ENCODE measurements around the gene RAB2B. TPM values are rescaled to one million over a fixed set of nuclear protein-coding genes. Genes with fewer than 3 reads are reported as not detected.
A peak's percentile ranks its signal among the peaks of the same experiment; 100 is the strongest.
"Not testable (repeated sequence)": the region's sequence is repeated elsewhere in the genome, so short reads cannot be mapped to it uniquely, and the experiment has no call there.

Gene RAB2B
- total RNA-seq, 2 donors from 2014 or later, result 35.3 to 42.6 TPM

GRCh38 chr14:21455592-21455911 lies 21.2 kb downstream of the RAB2B start:
- ATAC-seq, result peak; percentile 5
- peaks cover 2% of the 10 kb centered on the region for H3K36me3 Mint-ChIP-seq (ENCODE audit: low read depth)
- H3K27me3 Mint-ChIP-seq, result no peaks in the 10 kb centered on the region
- H3K9me3 ChIP-seq (ENCODE audit: control insufficient read depth, low read length, poor library complexity, severe bottlenecking), result no peaks in the 10 kb centered on the region
- H3K27ac Mint-ChIP-seq, result peak overlapping the region; percentile 94
- H3K4me1 Mint-ChIP-seq, result peaks cover 20% of the 10 kb centered on the region
- DNase-seq, result no peak
- peak overlapping the region; percentile 95 for H3K4me3 Mint-ChIP-seq

GRCh38 chr14:21454843-21455544 lies 21.8 kb downstream of the RAB2B start:
- Mint-ChIP-seq H3K27ac (peak overlapping the region; percentile 94), H3K4me1 (peaks cover 25% of the 10 kb centered on the region), H3K4me3 (peak overlapping the region; percentile 95), H3K36me3 (ENCODE audit: low read depth) (peaks cover 2% of the 10 kb centered on the region), H3K27me3 (no peaks in the 10 kb centered on the region)
- DNase-seq (no peak), ATAC-seq (peak; percentile 8)
- no peaks in the 10 kb centered on the region for H3K9me3 ChIP-seq (ENCODE audit: control insufficient read depth, low read length, poor library complexity, severe bottlenecking)

GRCh38 chr14:21449899-21450216 lies 26.9 kb downstream of the RAB2B start:
- H3K4me1 Mint-ChIP-seq, result peaks cover 42% of the 10 kb centered on the region
- peak overlapping the region; percentile 45 for H3K4me3 Mint-ChIP-seq
- DNase-seq, result no peak
- peaks cover 4% of the 10 kb centered on the region for H3K36me3 Mint-ChIP-seq (ENCODE audit: low read depth)
- ATAC-seq, result no peak
- no peaks in the 10 kb centered on the region for H3K9me3 ChIP-seq (ENCODE audit: control insufficient read depth, low read length, poor library complexity, severe bottlenecking)
- peak overlapping the region; percentile 63 for H3K27ac Mint-ChIP-seq
- no peaks in the 10 kb centered on the region for H3K27me3 Mint-ChIP-seq

- H3K27ac Mint-ChIP-seq, result peak overlapping the region; percentile 84
- not testable (repeated sequence) for H3K27me3 Mint-ChIP-seq; H3K4me3 Mint-ChIP-seq; H3K36me3 Mint-ChIP-seq (ENCODE audit: low read depth); ATAC-seq; H3K9me3 ChIP-seq (ENCODE audit: control insufficient read depth, low read length, poor library complexity, severe bottlenecking); DNase-seq
- peaks cover 40% of the 10 kb centered on the region for H3K4me1 Mint-ChIP-seq
Observed at GRCh38 chr14:21442657-21443056, 34.1 kb downstream of the RAB2B start.

GRCh38 chr14:21440859-21441258 lies 35.9 kb downstream of the RAB2B start:
- H3K27me3 Mint-ChIP-seq, result no peaks in the 10 kb centered on the region
- H3K9me3 ChIP-seq (ENCODE audit: control insufficient read depth, low read length, poor library complexity, severe bottlenecking), result no peaks in the 10 kb centered on the region
- peaks cover 4% of the 10 kb centered on the region for H3K36me3 Mint-ChIP-seq (ENCODE audit: low read depth)
- H3K4me1 Mint-ChIP-seq, result peaks cover 40% of the 10 kb centered on the region
- H3K4me3 Mint-ChIP-seq, result no peak overlapping the region
- no peak for ATAC-seq
- peak overlapping the region; percentile 81 for H3K27ac Mint-ChIP-seq
- no peak for DNase-seq

GRCh38 chr14:21437063-21437901 lies 39.5 kb downstream of the RAB2B start:
- peak; percentile 99 for ATAC-seq

GRCh38 chr14:21436567-21437062 lies 40.1 kb downstream of the RAB2B start:
- H3K9me3 ChIP-seq (ENCODE audit: control insufficient read depth, low read length, poor library complexity, severe bottlenecking), result no peaks in the 10 kb centered on the region
- DNase-seq (no peak), ATAC-seq (no peak)
- peaks cover 6% of the 10 kb centered on the region for H3K36me3 Mint-ChIP-seq (ENCODE audit: low read depth)
- no peaks in the 10 kb centered on the region for H3K27me3 Mint-ChIP-seq
- H3K27ac Mint-ChIP-seq, result peak overlapping the region; percentile 96
- H3K4me1 Mint-ChIP-seq, result peaks cover 51% of the 10 kb centered on the region
- H3K4me3 Mint-ChIP-seq, result peak overlapping the region; percentile 98

More at GRCh38 chr14:21437063-21437901, 39.5 kb downstream of the RAB2B start:
- H3K27me3 Mint-ChIP-seq, result no peaks in the 10 kb centered on the region
- H3K4me1 Mint-ChIP-seq, result peaks cover 55% of the 10 kb centered on the region
- DNase-seq, result peak; percentile 93 to 99 (median 95)
- no peaks in the 10 kb centered on the region for H3K9me3 ChIP-seq (ENCODE audit: control insufficient read depth, low read length, poor library complexity, severe bottlenecking)
- peak overlapping the region; percentile 96 for H3K27ac Mint-ChIP-seq
- peak overlapping the region; percentile 98 for H3K4me3 Mint-ChIP-seq
- H3K36me3 Mint-ChIP-seq (ENCODE audit: low read depth), result peaks cover 6% of the 10 kb centered on the region

- no peak overlapping the region for H3K27ac Mint-ChIP-seq
- no peak overlapping the region for H3K4me3 Mint-ChIP-seq
- peaks cover 12% of the 10 kb centered on the region for H3K36me3 Mint-ChIP-seq (ENCODE audit: low read depth)
- ATAC-seq (no peak), DNase-seq (no peak)
- H3K27me3 Mint-ChIP-seq, result no peaks in the 10 kb centered on the region
- H3K4me1 Mint-ChIP-seq, result peaks cover 25% of the 10 kb centered on the region
- H3K9me3 ChIP-seq (ENCODE audit: control insufficient read depth, low read length, poor library complexity, severe bottlenecking), result no peaks in the 10 kb centered on the region
Observed at GRCh38 chr14:21431126-21431525, 45.6 kb downstream of the RAB2B start.

- peak overlapping the region; percentile 21 for H3K4me3 Mint-ChIP-seq
- DNase-seq (no peak), ATAC-seq (no peak)
- no peaks in the 10 kb centered on the region for H3K27me3 Mint-ChIP-seq
- H3K9me3 ChIP-seq (ENCODE audit: control insufficient read depth, low read length, poor library complexity, severe bottlenecking), result no peaks in the 10 kb centered on the region
- H3K36me3 Mint-ChIP-seq (ENCODE audit: low read depth), result peaks cover 7% of the 10 kb centered on the region
- peaks cover 11% of the 10 kb centered on the region for H3K4me1 Mint-ChIP-seq
- H3K27ac Mint-ChIP-seq, result no peak overlapping the region
Observed at GRCh38 chr14:21428930-21429329, 47.8 kb downstream of the RAB2B start.

- ATAC-seq (no peak), DNase-seq (no peak)
- H3K27ac Mint-ChIP-seq, result no peak overlapping the region
- H3K4me3 Mint-ChIP-seq, result no peak overlapping the region
- H3K36me3 Mint-ChIP-seq (ENCODE audit: low read depth), result peaks cover 8% of the 10 kb centered on the region
- H3K9me3 ChIP-seq (ENCODE audit: control insufficient read depth, low read length, poor library complexity, severe bottlenecking), result no peaks in the 10 kb centered on the region
- H3K27me3 Mint-ChIP-seq, result no peaks in the 10 kb centered on the region
- peaks cover 2% of the 10 kb centered on the region for H3K4me1 Mint-ChIP-seq
Observed at GRCh38 chr14:21426692-21427091, 50.1 kb downstream of the RAB2B start.

- no peak for ATAC-seq
- Mint-ChIP-seq H3K27ac (peak overlapping the region; percentile 37), H3K4me1 (peaks cover 3% of the 10 kb centered on the region), H3K27me3 (no peaks in the 10 kb centered on the region), H3K36me3 (ENCODE audit: low read depth) (peaks cover 3% of the 10 kb centered on the region), H3K4me3 (no peak overlapping the region)
- DNase-seq, result no peak
- no peaks in the 10 kb centered on the region for H3K9me3 ChIP-seq (ENCODE audit: control insufficient read depth, low read length, poor library complexity, severe bottlenecking)
Observed at GRCh38 chr14:21419528-21419927, 57.2 kb downstream of the RAB2B start.

GRCh38 chr14:21415329-21415728 lies 61.4 kb downstream of the RAB2B start:
- H3K4me3 Mint-ChIP-seq, result no peak overlapping the region
- ATAC-seq, result no peak
- H3K4me1 Mint-ChIP-seq, result peaks cover 3% of the 10 kb centered on the region
- DNase-seq, result no peak
- H3K27ac Mint-ChIP-seq, result no peak overlapping the region
- no peaks in the 10 kb centered on the region for H3K9me3 ChIP-seq (ENCODE audit: control insufficient read depth, low read length, poor library complexity, severe bottlenecking)
- H3K36me3 Mint-ChIP-seq (ENCODE audit: low read depth), result peaks cover 8% of the 10 kb centered on the region
- H3K27me3 Mint-ChIP-seq, result no peaks in the 10 kb centered on the region

- Mint-ChIP-seq H3K27me3 (no peaks in the 10 kb centered on the region), H3K4me1 (peaks cover under 1% of the 10 kb centered on the region), H3K27ac (no peak overlapping the region), H3K36me3 (ENCODE audit: low read depth) (peaks cover 8% of the 10 kb centered on the region), H3K4me3 (no peak overlapping the region)
- ATAC-seq, result no peak
- no peaks in the 10 kb centered on the region for H3K9me3 ChIP-seq (ENCODE audit: control insufficient read depth, low read length, poor library complexity, severe bottlenecking)
- DNase-seq, result no peak
Observed at GRCh38 chr14:21414137-21414631, 62.6 kb downstream of the RAB2B start.
